ENCODE data around the gene TLN1. TPM values are rescaled to one million over a fixed set of nuclear protein-coding genes. Genes with fewer than 3 reads are reported as not detected.

Gene TLN1
- total RNA-seq, 1 donor from 2014 or later = 79.0 TPM

DNA sequence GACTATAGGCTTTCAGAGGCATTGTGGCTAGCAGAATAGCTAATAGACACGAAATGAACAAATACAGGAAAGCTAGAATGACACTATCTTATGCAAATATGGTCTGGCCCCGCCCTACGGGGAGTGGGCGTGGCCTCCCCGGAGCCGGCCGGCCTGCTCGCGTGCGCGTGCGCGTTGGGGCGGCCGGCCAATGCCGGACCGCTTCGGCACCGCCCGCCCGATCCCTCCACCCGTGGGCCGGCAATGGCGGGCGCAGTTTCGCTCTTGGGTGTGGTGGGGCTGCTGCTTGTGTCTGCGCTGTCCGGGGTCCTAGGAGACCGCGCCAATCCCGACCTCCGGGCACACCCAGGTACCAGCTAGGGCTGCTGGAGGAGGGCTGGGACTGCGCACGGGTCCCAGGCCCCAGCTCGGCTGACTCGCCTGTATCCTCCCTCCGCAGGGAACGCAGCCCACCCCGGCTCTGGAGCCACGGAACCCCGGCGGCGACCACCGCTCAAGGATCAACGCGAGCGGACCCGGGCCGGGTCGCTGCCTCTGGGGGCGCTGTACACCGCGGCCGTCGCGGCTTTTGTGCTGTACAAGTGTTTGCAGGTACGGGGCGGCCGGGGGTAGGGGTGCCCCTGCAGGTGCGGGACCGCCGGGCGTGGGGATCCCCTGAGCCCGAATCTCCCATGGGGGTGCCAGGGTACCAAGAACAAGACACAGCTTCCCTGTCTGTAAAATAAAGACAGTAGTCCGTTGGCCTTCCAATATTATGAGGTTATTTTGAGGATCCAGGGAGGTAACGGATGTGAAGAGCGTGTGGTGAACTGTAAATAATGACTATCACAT, 73.6 kb downstream of the TLN1 start, which contains the start of gene CCDC107:
Gene CCDC107, plus strand, starts transcription at position 156 of the 831 bp plus-strand sequence. Its CDS starts 88 bp downstream, at position 244.
- FAIRE-seq = no peak
- peak within 1 kb of the TSS; percentile 64 for H3K4me3 ChIP-seq (ENCODE audit: low read depth, low read length)
- DNase-seq (ENCODE audit: low read depth) = peak; percentile 57
- TF ChIP-seq, protein P1, sequence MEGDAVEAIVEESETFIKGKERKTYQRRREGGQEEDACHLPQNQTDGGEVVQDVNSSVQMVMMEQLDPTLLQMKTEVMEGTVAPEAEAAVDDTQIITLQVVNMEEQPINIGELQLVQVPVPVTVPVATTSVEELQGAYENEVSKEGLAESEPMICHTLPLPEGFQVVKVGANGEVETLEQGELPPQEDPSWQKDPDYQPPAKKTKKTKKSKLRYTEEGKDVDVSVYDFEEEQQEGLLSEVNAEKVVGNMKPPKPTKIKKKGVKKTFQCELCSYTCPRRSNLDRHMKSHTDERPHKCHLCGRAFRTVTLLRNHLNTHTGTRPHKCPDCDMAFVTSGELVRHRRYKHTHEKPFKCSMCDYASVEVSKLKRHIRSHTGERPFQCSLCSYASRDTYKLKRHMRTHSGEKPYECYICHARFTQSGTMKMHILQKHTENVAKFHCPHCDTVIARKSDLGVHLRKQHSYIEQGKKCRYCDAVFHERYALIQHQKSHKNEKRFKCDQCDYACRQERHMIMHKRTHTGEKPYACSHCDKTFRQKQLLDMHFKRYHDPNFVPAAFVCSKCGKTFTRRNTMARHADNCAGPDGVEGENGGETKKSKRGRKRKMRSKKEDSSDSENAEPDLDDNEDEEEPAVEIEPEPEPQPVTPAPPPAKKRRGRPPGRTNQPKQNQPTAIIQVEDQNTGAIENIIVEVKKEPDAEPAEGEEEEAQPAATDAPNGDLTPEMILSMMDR (IDR thresholded peaks at IDR 0.05; ENCODE audit: insufficient read depth, low read length, severe bottlenecking) = peak; percentile 83
- H3K27me3 ChIP-seq (ENCODE audit: control insufficient read depth, insufficient read depth, low read length) = no peaks in the 10 kb centered on the region
- H3K36me3 ChIP-seq (ENCODE audit: control insufficient read depth, insufficient read depth, low read length) = peaks cover 1% of the 10 kb centered on the region

DNA sequence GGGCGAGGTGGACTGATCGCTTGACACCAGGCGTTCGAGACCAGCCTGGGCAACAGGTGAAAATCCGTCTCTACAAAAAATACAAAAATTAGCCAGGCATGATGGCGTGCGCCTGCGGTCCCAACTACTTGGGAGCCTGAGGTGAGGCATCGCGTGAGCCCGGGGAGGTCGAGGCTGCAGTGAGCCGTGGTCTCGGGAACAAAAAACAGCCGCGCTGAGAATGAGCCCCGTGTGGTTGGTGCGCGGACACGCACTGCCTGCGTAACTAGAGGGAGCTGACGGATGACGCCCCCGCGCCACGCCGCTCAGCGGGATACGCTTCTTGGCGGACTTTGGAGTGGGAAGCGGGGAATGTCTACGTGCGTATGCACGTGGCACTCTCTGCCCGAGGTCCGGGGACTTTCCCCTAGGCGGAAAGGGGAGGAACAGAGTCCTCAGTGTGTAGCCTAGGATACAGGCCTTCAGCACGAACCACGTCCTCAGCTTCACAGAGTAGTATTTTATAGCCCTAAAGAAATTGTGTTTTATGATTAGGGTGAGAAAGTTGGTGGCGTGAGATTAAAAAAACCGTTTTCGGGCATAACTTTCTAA, 74.4 kb downstream of the TLN1 start, which contains the start of gene RMRP:
Gene RMRP, minus strand, starts transcription at position 474 of the 591 bp plus-strand sequence.
- TF ChIP-seq, protein P1 (IDR thresholded peaks at IDR 0.05; ENCODE audit: insufficient read depth, low read length, severe bottlenecking) = peak; percentile 29
- FAIRE-seq (peak; percentile 32), DNase-seq (ENCODE audit: low read depth) (peak; percentile 98)
- Histone ChIP-seq H3K36me3 (ENCODE audit: control insufficient read depth, insufficient read depth, low read length) (peaks cover 1% of the 10 kb centered on the region), H3K4me3 (ENCODE audit: low read depth, low read length) (peak within 1 kb of the TSS; percentile 64), H3K27me3 (ENCODE audit: control insufficient read depth, insufficient read depth, low read length) (no peaks in the 10 kb centered on the region)

DNA sequence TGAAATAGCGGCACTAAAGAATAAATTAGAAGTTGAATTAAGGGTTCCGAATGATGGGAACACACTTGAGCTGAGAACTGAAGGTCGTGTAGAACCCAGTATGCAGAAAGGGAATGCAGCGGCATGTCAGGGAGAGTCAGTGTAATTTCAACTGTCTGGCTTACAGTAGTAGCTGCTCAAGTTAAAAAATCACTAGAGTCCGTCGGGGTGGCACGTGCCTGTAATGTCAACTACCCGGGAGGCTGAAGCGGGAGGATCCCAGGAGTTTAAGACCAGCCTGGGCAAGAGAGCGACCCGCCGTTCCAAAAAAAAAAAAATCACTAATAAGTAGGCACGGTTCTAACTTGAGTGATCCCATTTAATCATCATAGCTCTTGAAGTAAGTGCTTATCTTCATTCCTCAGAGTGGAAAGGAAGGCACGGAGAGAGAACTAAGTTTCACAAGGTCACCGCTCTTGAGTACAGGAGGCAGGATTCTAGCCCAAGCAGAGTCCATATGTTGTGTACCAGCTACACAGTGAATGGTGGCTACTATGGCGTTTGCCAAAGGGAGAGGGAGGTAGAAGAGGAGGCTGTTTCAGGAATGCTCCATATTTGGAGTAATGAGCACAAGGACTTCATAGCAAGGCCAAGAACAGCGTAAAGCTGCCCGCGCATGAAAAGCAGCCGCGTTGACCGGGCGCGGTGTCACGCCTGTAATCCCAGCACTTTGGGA, 75.0 kb downstream of the TLN1 start:
- TF ChIP-seq, protein P1 (IDR thresholded peaks at IDR 0.05; ENCODE audit: insufficient read depth, low read length, severe bottlenecking) = no peak
- peak overlapping the region; percentile 26 for H3K4me3 ChIP-seq (ENCODE audit: low read depth, low read length)
- no peak for FAIRE-seq
- peak; percentile 47 for DNase-seq (ENCODE audit: low read depth)
- H3K27me3 ChIP-seq (ENCODE audit: control insufficient read depth, insufficient read depth, low read length) = no peaks in the 10 kb centered on the region
- H3K36me3 ChIP-seq (ENCODE audit: control insufficient read depth, insufficient read depth, low read length) = peaks cover 1% of the 10 kb centered on the region

DNA sequence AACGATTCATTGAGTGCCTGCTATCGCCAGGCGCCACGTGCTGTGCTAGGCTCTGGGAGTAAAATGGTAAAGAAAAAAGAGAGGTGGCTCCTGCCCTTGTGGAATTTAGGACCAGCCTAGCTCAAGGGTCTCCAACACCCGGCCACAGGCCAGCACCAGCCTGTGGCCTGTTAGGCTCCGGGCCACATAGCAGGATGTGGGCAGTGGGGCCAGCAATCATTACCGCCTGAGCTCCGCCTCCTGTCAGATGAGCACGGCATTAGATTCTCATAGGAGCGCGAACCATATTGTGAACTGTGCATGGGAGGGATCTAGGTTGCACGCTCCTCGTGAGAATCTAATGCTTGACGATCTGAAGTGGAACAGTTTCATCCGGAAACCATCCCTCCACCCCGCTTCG, 75.6 kb downstream of the TLN1 start:
- DNase-seq (ENCODE audit: low read depth) (no peak), FAIRE-seq (no peak)
- peaks cover 1% of the 10 kb centered on the region for H3K36me3 ChIP-seq (ENCODE audit: control insufficient read depth, insufficient read depth, low read length)
- TF ChIP-seq, protein P1 (IDR thresholded peaks at IDR 0.05; ENCODE audit: insufficient read depth, low read length, severe bottlenecking) = no peak
- H3K4me3 ChIP-seq (ENCODE audit: low read depth, low read length) = no peak overlapping the region
- no peaks in the 10 kb centered on the region for H3K27me3 ChIP-seq (ENCODE audit: control insufficient read depth, insufficient read depth, low read length)

DNA sequence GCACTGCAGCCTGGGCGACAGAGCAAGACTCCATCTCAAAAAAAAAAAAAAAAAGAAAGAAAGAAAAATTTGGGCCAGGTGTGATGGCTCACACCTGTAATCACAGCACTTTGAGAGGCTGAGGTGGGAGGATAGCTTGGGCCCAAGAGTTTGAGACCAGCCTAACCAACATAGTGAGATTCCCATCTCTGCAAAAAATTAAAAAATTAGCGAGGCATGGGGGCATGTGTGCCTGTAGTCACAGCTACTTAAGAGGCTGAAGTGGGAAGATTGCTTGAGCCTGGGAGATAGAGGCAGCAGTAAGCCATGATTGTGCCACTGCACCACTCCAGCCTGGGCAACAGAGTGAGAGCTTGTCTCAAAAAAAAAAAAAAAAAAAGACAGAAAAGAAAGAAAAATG, 78.4 kb downstream of the TLN1 start:
- Histone ChIP-seq H3K27me3 (ENCODE audit: control insufficient read depth, insufficient read depth, low read length) (no peaks in the 10 kb centered on the region), H3K36me3 (ENCODE audit: control insufficient read depth, insufficient read depth, low read length) (no peaks in the 10 kb centered on the region), H3K4me3 (ENCODE audit: low read depth, low read length) (no peak overlapping the region)
- TF ChIP-seq, protein P1 (IDR thresholded peaks at IDR 0.05; ENCODE audit: insufficient read depth, low read length, severe bottlenecking) = no peak
- DNase-seq (ENCODE audit: low read depth) (no peak), FAIRE-seq (no peak)
